H1 (cell line): Measurements from ENCODE around the gene MCC. TPM values are rescaled to one million over a fixed set of nuclear protein-coding genes. Genes with fewer than 3 reads are reported as not detected.

Experiments
- ASH2L ChIP-seq: fragments of 200-600, 300-600 bp; sonication (generic); IDR thresholded peaks from one replicate; pipeline ENCODE4 v1.7.1; 2017; ENCODE audit warnings: low read length
- CBX8 ChIP-seq: fragments of 300-800, 300-1000 bp; sonication (generic); IDR thresholded peaks from 2 replicates; pipeline ENCODE4 v1.7.1; 2016; ENCODE audit warnings: low read depth, low read length, borderline replicate concordance
- CHD7 ChIP-seq: fragments of 300-600 bp; sonication (generic); IDR thresholded peaks from 2 replicates; pipeline ENCODE4 v1.7.1; 2012; ENCODE audit warnings: low read length, moderate library complexity, mild to moderate bottlenecking, inconsistent platforms; ENCODE audit not compliant: insufficient replicate concordance
- MAX ChIP-seq: IDR thresholded peaks from 2 replicates; pipeline ENCODE4 v1.6.1; 2012; ENCODE audit warnings: inconsistent platforms
- PHF8 ChIP-seq: fragments of 200-600 bp; sonication (generic); conservative IDR thresholded peaks from 2 replicates; pipeline ENCODE4 v1.7.1; 2012; ENCODE audit warnings: low read depth, mild to moderate bottlenecking, inconsistent platforms, low read length, moderate library complexity
- POLR2A ChIP-seq, 2 experiments: IDR thresholded peaks; 1 replicate in 1 of 2; 2 replicates in 1 of 2; pipeline ENCODE4 v1.6.1; 2011; ENCODE audit warnings: low read depth in 2 of 2, low read length in 2 of 2, mild to moderate bottlenecking in 2 of 2; ENCODE audit errors: control extremely low read depth in 1 of 2
- POLR2AphosphoS5 ChIP-seq: IDR thresholded peaks from 2 replicates; pipeline ENCODE4 v1.6.1; 2011; ENCODE audit warnings: low read depth, low read length
- RBBP5 ChIP-seq: IDR thresholded peaks from 2 replicates; pipeline ENCODE4 v1.7.1; 2012; ENCODE audit warnings: low read depth, mild to moderate bottlenecking, inconsistent platforms, low read length, moderate library complexity, borderline replicate concordance
- RXRA ChIP-seq: IDR thresholded peaks from 2 replicates; pipeline ENCODE4 v1.6.1; 2011; ENCODE audit warnings: low read depth, mild to moderate bottlenecking, low read length, moderate library complexity; ENCODE audit not compliant: insufficient read depth
- SAP30 ChIP-seq: fragments of 300-600 bp; sonication (generic); IDR thresholded peaks from 2 replicates; pipeline ENCODE4 v1.7.1; 2012; ENCODE audit warnings: low read length, moderate library complexity, mild to moderate bottlenecking, inconsistent platforms; ENCODE audit not compliant: insufficient read depth, insufficient replicate concordance
- SIRT6 ChIP-seq: IDR thresholded peaks from one replicate; pipeline ENCODE4 v1.7.1; 2012; ENCODE audit warnings: low read length, inconsistent platforms
- SP1 ChIP-seq: IDR thresholded peaks from 2 replicates; pipeline ENCODE4 v1.6.1; 2011; ENCODE audit warnings: low read depth, low read length
- TAF7 ChIP-seq: optimal IDR thresholded peaks from 2 replicates; pipeline ENCODE3; 2011; ENCODE audit warnings: low read depth, mild to moderate bottlenecking, inconsistent platforms, low read length, moderate library complexity, borderline replicate concordance
- polyA plus RNA-seq, 7 experiments: library from polyadenylated mRNA; depleted of rRNA in 3 of 7; stranded (reverse) in 5 of 7; unstranded in 2 of 7; fragments of >200 nt in 5 of 7; fragments of 200-250 nt in 2 of 7; gene quantifications; 1 replicate in 5 of 7; 2 replicates in 1 of 7; 4 replicates in 1 of 7; pipeline versions ENCODE4 v1.2.1 to v1.2.3, GENCODE V29; 2011 to 2013; ENCODE audit warnings: missing spikeins in 2 of 7, mixed read lengths in 2 of 7
- total RNA-seq: library from RNA; stranded (reverse); fragmentation: NEBNext Ultra II Directional; extraction: Animal tissue kit (Norgen Biotek cat#: 25700); gene quantifications from 2 replicates; pipeline ENCODE4 v1.2.1, GENCODE V29; 2021

Gene MCC
- total and polyA plus RNA-seq, 2 of the 8 experiments (the other 6 are each of a cell fraction or from before 2014, with no cell fraction given), result 2.6 to 18.3 TPM

GRCh38 chr5:113397046-113397445, 91.2 kb downstream of the MCC start (continued):
- TF ChIP-seq CHD7, result no peak
- TF ChIP-seq SAP30, result no peak
- no peak for TF ChIP-seq PHF8
- no peak for TF ChIP-seq ASH2L
- TF ChIP-seq POLR2A (IDR thresholded peaks at IDR 0.05; ENCODE audit: control extremely low read depth in 1 of 2, low read depth in 2 of 2, low read length in 2 of 2), result no peak
- no peak for TF ChIP-seq RBBP5
- no peak for TF ChIP-seq RXRA
- TF ChIP-seq TAF7, result no peak
- no peak for TF ChIP-seq SIRT6
- no peak for TF ChIP-seq SP1
- TF ChIP-seq POLR2AphosphoS5, result no peak
- TF ChIP-seq MAX, result no peak
- TF ChIP-seq CBX8, result no peak
